K562 (cell line): ENCODE results near the gene NTRK3.

Experiments used
- CTCF ChIP-seq, 3 experiments: IDR thresholded peaks in 2 of 3; conservative IDR thresholded peaks in 1 of 3; 2 replicates each; pipeline ENCODE4 v1.5.1; 2011 to 2012; ENCODE audit warnings: low read length in 3 of 3, mild to moderate bottlenecking in 3 of 3, control low read depth in 2 of 3, improper control_type of control experiment in 1 of 3, inconsistent platforms in 1 of 3, low read depth in 1 of 3, mixed read lengths in 1 of 3, moderate library complexity in 1 of 3; ENCODE audit not compliant: insufficient read depth in 2 of 3
- HLTF ChIP-seq: fragments of 450-650 bp; IDR thresholded peaks from 2 replicates; pipeline ENCODE4 v1.6.1; 2016
- KAT7 ChIP-seq: sonication (generic); formaldehyde crosslinking; IDR thresholded peaks from 2 replicates; pipeline ENCODE4 v1.8.0; 2022; ENCODE audit warnings: missing genetic modification reagents, mild to moderate bottlenecking, borderline replicate concordance
- NFATC3 ChIP-seq: fragments of 450-650 bp; IDR thresholded peaks from 2 replicates; pipeline ENCODE4 v1.6.1; 2017; ENCODE audit warnings: mild to moderate bottlenecking
- ZFPM2 ChIP-seq: fragments of 250-450 bp; sonication (Bioruptor Pico); IDR thresholded peaks from 2 replicates; pipeline ENCODE4 v1.5.1; 2022; ENCODE audit warnings: mild to moderate bottlenecking
- ZZZ3 ChIP-seq: fragments of 450-650 bp; IDR thresholded peaks from 2 replicates; pipeline ENCODE4 v1.6.1; 2016; ENCODE audit warnings: antibody characterized with exemption, mild to moderate bottlenecking, moderate library complexity
- TF ChIP-seq, protein P1 (sequence below), 2 experiments: fragments of 450-650 bp in 1 of 2; sonication (generic) in 1 of 2; formaldehyde crosslinking in 1 of 2; IDR thresholded peaks in 1 of 2; conservative IDR thresholded peaks in 1 of 2; 2 replicates each; pipeline versions ENCODE4 v1.6.1 to v1.8.1; 2016 to 2023; ENCODE audit warnings: mild to moderate bottlenecking in 2 of 2, moderate library complexity in 2 of 2, inconsistent platforms in 1 of 2, missing genetic modification reagents in 1 of 2

DNA sequence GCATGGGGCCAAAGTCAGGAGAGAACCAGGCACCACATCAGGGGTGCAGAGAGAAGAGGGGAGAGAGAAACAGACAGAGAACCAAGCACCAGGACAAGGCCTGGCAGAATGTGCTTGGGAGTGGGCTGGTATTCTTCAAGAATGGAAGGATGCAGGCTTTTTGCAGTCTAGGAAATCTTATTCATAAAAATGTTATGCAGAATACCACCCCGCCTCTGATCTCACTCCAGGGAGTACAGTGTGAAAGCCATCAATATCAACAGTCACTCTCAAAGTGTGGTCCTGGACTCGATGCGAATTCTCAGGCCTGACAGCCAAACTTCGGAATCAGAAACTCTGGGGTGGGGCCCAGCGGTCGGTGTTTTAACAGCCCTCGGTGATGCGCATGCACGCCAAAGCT lies 16.9 kb downstream of the NTRK3 start:
- TF ChIP-seq ZFPM2 (no peak), ZZZ3 (no peak), CTCF (IDR thresholded peaks at IDR 0.05 in 2 of 3, conservative IDR thresholded peaks at IDR 0.05 in 1 of 3; ENCODE audit: insufficient read depth in 2 of 3, low read depth in 1 of 3, low read length in 3 of 3) (no peak), KAT7 (CRISPR knock-in tag) (no peak), NFATC3 (no peak), HLTF (no peak)
- TF ChIP-seq, protein P1, sequence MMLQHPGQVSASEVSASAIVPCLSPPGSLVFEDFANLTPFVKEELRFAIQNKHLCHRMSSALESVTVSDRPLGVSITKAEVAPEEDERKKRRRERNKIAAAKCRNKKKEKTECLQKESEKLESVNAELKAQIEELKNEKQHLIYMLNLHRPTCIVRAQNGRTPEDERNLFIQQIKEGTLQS (IDR thresholded peaks at IDR 0.05): no peak
- TF ChIP-seq, protein P1 (CRISPR knock-in tag; conservative IDR thresholded peaks at IDR 0.05): no peak
